Skeletal muscle satellite cell (primary cell): Measurements from ENCODE around the gene ARGLU1. TPM values are rescaled to one million over a fixed set of nuclear protein-coding genes. Genes with fewer than 3 reads are reported as not detected.
"Not testable (repeated sequence)": the region's sequence is repeated elsewhere in the genome, so short reads cannot be mapped to it uniquely, and the experiment has no call there.

Experiments
- H3K27me3 ChIP-seq: 2 replicates; pipeline ENCODE4 v1.7.0; 2013; ENCODE audit warnings: low read length; ENCODE audit not compliant: control insufficient read depth, insufficient read depth
- H3K36me3 ChIP-seq: 2 replicates; pipeline ENCODE4 v1.7.0; 2013; ENCODE audit warnings: mild to moderate bottlenecking, control low read depth, low read length; ENCODE audit not compliant: insufficient read depth
- H3K4me1 ChIP-seq: 2 replicates; pipeline ENCODE4 v1.7.0; 2013; ENCODE audit warnings: low read length; ENCODE audit not compliant: control insufficient read depth, insufficient read depth
- H3K4me2 ChIP-seq: 2 replicates; pipeline ENCODE4 v1.7.0; 2013; ENCODE audit warnings: mild to moderate bottlenecking, low read length
- H3K4me3 ChIP-seq: 2 replicates; pipeline ENCODE4 v1.7.0; 2013; ENCODE audit warnings: low read length
- H3K9ac ChIP-seq: 2 replicates; pipeline ENCODE4 v1.7.0; 2013; ENCODE audit warnings: mild to moderate bottlenecking, low read depth, low read length, moderate library complexity
- H3K9me3 ChIP-seq: replicated peaks from 2 replicates; pipeline ENCODE4 v1.7.0; 2013; ENCODE audit warnings: mild to moderate bottlenecking, control low read depth, low read length
- total RNA-seq: library from RNA; depleted of rRNA; stranded (reverse); fragments of >200 nt; gene quantifications from 2 replicates; pipeline ENCODE4 v1.2.3, GENCODE V29; 2012; rRNA removed

ARGLU1 gene, protein sequence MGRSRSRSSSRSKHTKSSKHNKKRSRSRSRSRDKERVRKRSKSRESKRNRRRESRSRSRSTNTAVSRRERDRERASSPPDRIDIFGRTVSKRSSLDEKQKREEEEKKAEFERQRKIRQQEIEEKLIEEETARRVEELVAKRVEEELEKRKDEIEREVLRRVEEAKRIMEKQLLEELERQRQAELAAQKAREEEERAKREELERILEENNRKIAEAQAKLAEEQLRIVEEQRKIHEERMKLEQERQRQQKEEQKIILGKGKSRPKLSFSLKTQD
- total RNA-seq, result 25.3 and 36.0 TPM in 2 replicates

DNA sequence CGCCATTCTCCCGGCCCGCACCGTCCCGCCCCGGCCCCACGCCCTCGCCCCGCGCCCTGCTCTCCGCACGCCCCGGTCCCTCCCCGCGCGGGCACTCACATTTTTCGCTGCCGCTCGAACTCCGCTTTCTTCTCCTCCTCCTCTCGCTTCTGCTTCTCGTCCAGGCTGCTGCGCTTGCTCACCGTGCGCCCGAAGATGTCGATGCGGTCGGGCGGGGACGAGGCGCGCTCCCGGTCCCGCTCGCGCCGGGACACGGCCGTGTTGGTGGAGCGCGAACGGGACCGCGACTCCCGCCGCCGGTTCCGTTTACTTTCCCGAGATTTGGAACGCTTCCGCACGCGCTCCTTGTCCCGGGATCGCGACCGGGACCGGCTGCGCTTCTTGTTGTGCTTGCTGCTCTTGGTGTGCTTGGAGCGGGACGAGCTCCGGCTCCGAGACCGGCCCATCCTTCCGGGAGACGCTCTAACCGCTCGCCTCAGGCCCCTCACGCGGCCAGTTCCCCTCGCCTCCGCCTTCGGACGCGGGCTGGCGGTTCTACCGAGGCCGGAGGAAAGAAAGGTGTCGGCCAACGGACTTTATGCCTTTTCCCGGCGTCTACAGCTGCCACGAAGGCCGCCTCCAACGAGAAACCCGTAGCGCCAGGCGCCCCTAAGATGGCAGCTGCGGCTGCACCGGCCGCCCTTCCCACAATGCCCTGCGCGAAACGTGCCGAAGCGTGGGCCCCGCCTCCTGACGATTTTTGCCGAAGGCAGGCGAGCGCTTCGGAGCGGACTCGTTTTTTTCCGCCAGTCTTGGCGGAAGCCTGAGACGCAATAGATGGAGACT lies at the start of gene ARGLU1:
Gene ARGLU1 (minus strand): TSS at position 664 of the 825 bp plus-strand sequence. CDS start 218 bp downstream, at position 446.
- Histone ChIP-seq H3K9me3 (no peaks in the 10 kb centered on the region), H3K27me3 (no peaks in the 10 kb centered on the region), H3K9ac (peak within 1 kb of the TSS; percentile 99), H3K4me2 (peak within 1 kb of the TSS; percentile 93), H3K4me3 (peak within 1 kb of the TSS; percentile 97), H3K36me3 (no peaks in the 10 kb centered on the region), H3K4me1 (peaks cover 26% of the 10 kb centered on the region)

- Histone ChIP-seq H3K36me3 (no peaks in the 10 kb centered on the region), H3K27me3 (peaks cover 19% of the 10 kb centered on the region), H3K4me2 (no peak overlapping the region), H3K9me3 (no peaks in the 10 kb centered on the region), H3K9ac (no peak overlapping the region), H3K4me3 (no peak overlapping the region), H3K4me1 (no peaks in the 10 kb centered on the region)
These were observed 49.6 kb upstream of the ARGLU1 start for GRCh38 chr13:106617561-106617960.

DNA sequence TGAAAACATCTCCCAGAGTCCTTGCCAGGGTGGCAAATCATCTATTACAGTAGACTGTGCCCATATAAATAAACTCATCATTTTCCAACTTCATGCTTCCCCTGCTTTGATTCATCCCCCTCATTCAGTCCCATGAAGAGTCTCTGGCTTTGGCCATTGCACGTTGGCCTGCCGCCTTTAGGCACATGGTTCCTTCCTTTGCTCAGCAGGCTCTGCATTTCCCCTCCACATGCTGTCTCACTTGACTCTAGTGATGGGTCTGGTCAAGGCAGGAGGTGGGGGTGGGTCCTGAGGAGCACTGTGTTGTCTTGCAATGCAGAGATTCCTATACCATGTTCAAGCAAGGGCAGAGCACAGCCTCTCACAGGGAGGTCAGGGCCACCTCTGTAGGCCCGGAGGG lies 48.8 kb upstream of the ARGLU1 start:
- Histone ChIP-seq H3K27me3 (peaks cover 11% of the 10 kb centered on the region), H3K4me1 (no peaks in the 10 kb centered on the region), H3K4me2 (no peak overlapping the region), H3K9ac (no peak overlapping the region), H3K9me3 (no peaks in the 10 kb centered on the region), H3K4me3 (no peak overlapping the region), H3K36me3 (no peaks in the 10 kb centered on the region)

- Histone ChIP-seq H3K9ac (no peak overlapping the region), H3K4me1 (peaks cover 9% of the 10 kb centered on the region), H3K4me2 (no peak overlapping the region), H3K9me3 (no peaks in the 10 kb centered on the region), H3K27me3 (no peaks in the 10 kb centered on the region), H3K4me3 (no peak overlapping the region), H3K36me3 (no peaks in the 10 kb centered on the region)
These were observed 46.9 kb upstream of the ARGLU1 start for GRCh38 chr13:106614874-106615273.

DNA sequence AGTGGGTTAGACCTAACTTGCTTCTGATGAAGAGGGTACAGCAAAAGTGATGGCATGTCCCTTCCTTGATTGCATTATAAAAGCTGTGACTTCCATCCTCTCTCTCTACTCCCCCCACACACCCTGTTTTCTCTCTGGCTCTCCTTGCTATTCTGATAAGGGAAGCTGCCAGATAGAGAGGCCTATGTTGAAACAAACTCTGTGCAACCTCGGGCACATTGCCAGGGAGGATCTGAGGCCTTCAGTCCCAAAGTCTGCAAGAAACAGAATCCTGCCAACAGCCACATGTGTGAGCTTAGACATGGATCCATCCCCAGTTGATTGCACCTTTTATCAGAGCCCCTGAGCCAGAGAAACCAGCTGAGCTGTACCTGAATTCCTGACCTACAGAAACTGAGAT lies 44.8 kb upstream of the ARGLU1 start:
- H3K9me3 ChIP-seq, result no peaks in the 10 kb centered on the region

GRCh38 chr13:106610486-106610885 lies 42.5 kb upstream of the ARGLU1 start:
- no peak overlapping the region for H3K9ac ChIP-seq
- no peak overlapping the region for H3K4me3 ChIP-seq
- H3K9me3 ChIP-seq, result no peaks in the 10 kb centered on the region
- no peaks in the 10 kb centered on the region for H3K27me3 ChIP-seq
- peaks cover 9% of the 10 kb centered on the region for H3K4me1 ChIP-seq
- H3K4me2 ChIP-seq, result no peak overlapping the region
- H3K36me3 ChIP-seq, result no peaks in the 10 kb centered on the region

More for the DNA sequence above, 44.8 kb upstream of the ARGLU1 start:
- no peaks in the 10 kb centered on the region for H3K27me3 ChIP-seq
- H3K36me3 ChIP-seq, result no peaks in the 10 kb centered on the region
- H3K4me1 ChIP-seq, result peaks cover 9% of the 10 kb centered on the region
- no peak overlapping the region for H3K9ac ChIP-seq
- no peak overlapping the region for H3K4me3 ChIP-seq
- no peak overlapping the region for H3K4me2 ChIP-seq

GRCh38 chr13:106609116-106609515 lies 41.2 kb upstream of the ARGLU1 start:
- Histone ChIP-seq H3K27me3 (no peaks in the 10 kb centered on the region), H3K9me3 (no peaks in the 10 kb centered on the region), H3K9ac (no peak overlapping the region), H3K4me2 (no peak overlapping the region), H3K36me3 (no peaks in the 10 kb centered on the region), H3K4me3 (no peak overlapping the region), H3K4me1 (peaks cover 9% of the 10 kb centered on the region)

GRCh38 chr13:106603546-106603945 lies 35.6 kb upstream of the ARGLU1 start:
- Histone ChIP-seq H3K36me3 (no peaks in the 10 kb centered on the region), H3K9ac (no peak overlapping the region), H3K9me3 (no peaks in the 10 kb centered on the region), H3K4me1 (peaks cover 12% of the 10 kb centered on the region), H3K4me3 (no peak overlapping the region), H3K27me3 (peaks cover 4% of the 10 kb centered on the region), H3K4me2 (no peak overlapping the region)

DNA sequence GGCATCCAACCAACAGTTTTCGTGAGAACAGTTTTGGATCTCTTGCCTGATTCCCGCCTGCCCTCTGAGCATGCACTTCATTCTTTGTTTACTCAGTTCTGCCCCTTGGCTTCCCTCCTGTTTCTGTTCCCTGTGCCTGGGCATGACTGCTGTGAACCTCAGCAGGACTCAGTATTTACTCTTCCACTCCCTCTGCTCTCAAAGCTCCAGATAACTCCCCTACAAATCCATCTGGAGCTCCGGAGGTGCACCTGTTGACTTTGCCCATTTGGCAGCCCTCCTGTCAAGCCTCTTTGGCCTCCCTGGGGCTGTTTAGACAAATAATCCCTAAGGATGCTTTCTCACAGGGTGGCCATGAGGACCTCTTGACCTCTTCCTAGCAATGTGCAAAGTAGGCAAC lies 34.2 kb upstream of the ARGLU1 start:
- Histone ChIP-seq H3K4me2 (no peak overlapping the region), H3K27me3 (peaks cover 7% of the 10 kb centered on the region), H3K9me3 (no peaks in the 10 kb centered on the region), H3K36me3 (no peaks in the 10 kb centered on the region), H3K9ac (no peak overlapping the region), H3K4me3 (no peak overlapping the region), H3K4me1 (peaks cover 12% of the 10 kb centered on the region)

DNA sequence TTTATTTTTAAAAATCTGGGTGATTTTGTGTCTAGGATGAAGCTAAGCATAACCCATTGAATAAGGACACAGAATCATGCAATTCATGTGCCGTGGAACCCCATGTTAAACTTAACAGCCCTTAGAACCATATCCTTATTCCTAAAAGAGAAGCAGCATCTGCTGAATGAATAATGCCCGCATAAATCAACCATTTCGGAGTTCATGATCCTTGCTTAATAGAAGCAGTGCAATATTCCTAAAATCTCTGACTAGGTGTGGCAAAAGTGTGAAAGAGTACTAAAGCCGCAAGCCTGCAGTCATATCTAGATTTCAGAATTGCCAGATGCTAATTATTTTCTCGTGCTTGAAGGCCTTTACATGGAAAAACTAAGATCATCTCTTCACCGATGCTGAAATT lies 33.6 kb upstream of the ARGLU1 start:
- no peaks in the 10 kb centered on the region for H3K36me3 ChIP-seq
- no peak overlapping the region for H3K9ac ChIP-seq
- H3K27me3 ChIP-seq, result peaks cover 7% of the 10 kb centered on the region
- no peak overlapping the region for H3K4me2 ChIP-seq
- H3K4me3 ChIP-seq, result no peak overlapping the region
- H3K9me3 ChIP-seq, result no peaks in the 10 kb centered on the region
- peaks cover 12% of the 10 kb centered on the region for H3K4me1 ChIP-seq

GRCh38 chr13:106600798-106601135 lies 32.8 kb upstream of the ARGLU1 start:
- H3K9ac ChIP-seq, H3K4me3 ChIP-seq: not testable (repeated sequence)

More at GRCh38 chr13:106600798-106601135, 32.8 kb upstream of the ARGLU1 start:
- H3K27me3 ChIP-seq, H3K36me3 ChIP-seq, H3K9me3 ChIP-seq: not testable (repeated sequence)
- Histone ChIP-seq H3K4me2 (peak overlapping the region; percentile 33), H3K4me1 (peaks cover 12% of the 10 kb centered on the region)
